Astrocyte of the spinal cord (primary cell): ENCODE measurements around the gene TOR1B.

Experiments used
- DNase-seq: peaks from one replicate; pipeline ENCODE4 v3.0.0; 2011; ENCODE audit warnings: low read depth, low spot score
- H3K4me3 ChIP-seq: 2 replicates; pipeline ENCODE4 v1.5.1; 2011; ENCODE audit warnings: low read depth, mild to moderate bottlenecking, low read length, moderate library complexity
- CTCF ChIP-seq: IDR thresholded peaks from 2 replicates; pipeline ENCODE4 v1.5.1; 2012; ENCODE audit warnings: low read depth, mild to moderate bottlenecking, low read length, inconsistent platforms
- in situ Hi-C: cut with HindIII; loops from 2 replicates; pipeline ENCODE4 v1.10.0; 2017; ENCODE audit warnings: low sequenced_read_pairs

Gene TOR1B

DNA sequence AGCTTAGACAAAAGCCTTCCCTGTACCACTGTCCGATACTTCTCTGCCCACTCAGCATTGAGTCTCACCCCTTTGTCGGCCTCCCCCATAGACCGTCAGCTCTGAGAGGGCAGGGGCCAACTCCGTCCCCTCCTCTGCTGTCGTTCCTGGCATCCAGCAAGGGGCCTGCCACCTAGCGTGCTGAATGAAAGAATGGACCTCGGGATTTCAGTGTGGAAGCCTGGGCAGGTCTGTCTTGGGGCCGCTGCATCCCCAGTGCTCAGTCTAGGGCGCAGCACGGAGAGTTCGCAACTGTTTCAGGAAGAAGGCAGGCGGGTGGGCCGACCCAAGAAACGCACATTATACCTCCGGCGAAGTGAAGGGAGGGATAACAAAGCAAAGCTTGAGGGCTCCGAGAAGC is 1.5 kb upstream of the TOR1B start:
- TF ChIP-seq CTCF: no peak
- no peak for DNase-seq
- no peak overlapping the region for H3K4me3 ChIP-seq
- in situ Hi-C loops: no loop called here

- peak overlapping the region; percentile 67 for H3K4me3 ChIP-seq
- TF ChIP-seq CTCF: no peak
- DNase-seq: peak; percentile 15
- in situ Hi-C loops: no loop called here
Observed at GRCh38 chr9:129803676-129804060, 684 bp downstream of the TOR1B start.

GRCh38 chr9:129806061-129806460 is 3.1 kb downstream of the TOR1B start:
- no peak overlapping the region for H3K4me3 ChIP-seq
- no peak for TF ChIP-seq CTCF
- DNase-seq: no peak
- in situ Hi-C loops: no loop called here

DNA sequence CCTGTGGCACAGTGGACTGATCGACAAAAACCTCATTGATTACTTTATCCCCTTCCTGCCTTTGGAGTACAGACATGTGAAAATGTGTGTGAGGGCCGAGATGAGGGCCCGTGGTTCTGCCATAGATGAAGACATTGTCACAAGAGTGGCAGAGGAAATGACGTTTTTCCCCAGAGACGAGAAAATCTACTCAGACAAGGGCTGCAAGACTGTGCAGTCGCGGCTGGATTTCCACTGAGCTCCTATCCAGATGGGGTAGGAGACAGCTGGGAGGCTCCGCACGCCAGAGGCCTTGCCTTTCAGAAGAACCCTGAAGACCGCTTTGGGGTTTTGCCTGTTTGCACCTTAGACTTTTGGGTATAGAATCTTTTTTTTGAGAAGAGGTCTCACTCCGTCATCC is 6.4 kb downstream of the TOR1B start:
- in situ Hi-C loops: no loop called here
- TF ChIP-seq CTCF: no peak
- no peak overlapping the region for H3K4me3 ChIP-seq
- DNase-seq: no peak

GRCh38 chr9:129810116-129810515 is 7.1 kb downstream of the TOR1B start:
- in situ Hi-C loops: no loop called here

DNA sequence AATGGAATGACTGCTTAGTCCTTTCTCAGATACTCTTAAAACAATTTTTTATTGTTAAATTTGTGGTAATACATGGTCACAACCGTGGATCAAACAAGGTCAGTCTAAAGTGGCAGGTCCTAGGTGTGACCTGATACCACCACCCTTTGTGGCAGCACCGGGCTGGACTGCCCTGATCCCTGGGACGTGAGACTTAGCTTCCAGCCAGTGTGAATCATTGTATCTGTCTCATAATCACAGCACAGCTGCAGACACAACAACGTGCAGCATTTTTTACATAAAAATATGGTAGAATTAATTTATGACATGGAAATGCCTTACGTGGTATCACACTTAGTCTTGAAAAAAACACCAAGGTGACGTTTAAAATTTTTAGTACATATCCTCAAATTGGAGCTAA is 7.8 kb downstream of the TOR1B start:
- in situ Hi-C loops: no loop called here
- no peak for DNase-seq
- H3K4me3 ChIP-seq: no peak overlapping the region
- no peak for TF ChIP-seq CTCF

More at GRCh38 chr9:129810116-129810515, 7.1 kb downstream of the TOR1B start:
- H3K4me3 ChIP-seq: no peak overlapping the region
- TF ChIP-seq CTCF: no peak
- DNase-seq: no peak

- in situ Hi-C loops: no loop called here
- no peak for TF ChIP-seq CTCF
- no peak for DNase-seq
- no peak overlapping the region for H3K4me3 ChIP-seq
Observed at GRCh38 chr9:129811967-129812363, 9.0 kb downstream of the TOR1B start.
